Epidermal melanocyte (primary cell): ENCODE measurements around the gene C11orf71.

Source experiments
- DNase-seq: peaks from one replicate; pipeline ENCODE4 v3.0.0; 2011; ENCODE audit warnings: low spot score; ENCODE audit not compliant: insufficient read length

Gene C11orf71

GRCh38 chr11:114359342-114359741 lies 41.0 kb downstream of the C11orf71 start:
- DNase-seq, result no peak

- no peak for DNase-seq
Observed at GRCh38 chr11:114358716-114359115, 41.6 kb downstream of the C11orf71 start.

- no peak for DNase-seq
Observed at GRCh38 chr11:114354076-114354475, 46.2 kb downstream of the C11orf71 start.

- DNase-seq, result no peak
Observed at GRCh38 chr11:114353443-114353842, 46.9 kb downstream of the C11orf71 start.

GRCh38 chr11:114350022-114350421 lies 50.3 kb downstream of the C11orf71 start:
- DNase-seq, result no peak
